Peyer's patch (tissue), 4 donors: ENCODE measurements around the gene EYA4. TPM values are rescaled to one million over a fixed set of nuclear protein-coding genes. Genes with fewer than 3 reads are reported as not detected.

Experiments
- DNase-seq, 3 donors: peaks; one replicate each; pipeline ENCODE4 v3.0.0-alpha.2; 2017 to 2019
- H3K27ac ChIP-seq, 4 donors: fragments of 200-600 bp; sonication (generic); one replicate each; pipeline ENCODE4 v1.5.1; 2016 to 2019
- H3K27me3 ChIP-seq, 2 donors: fragments of 200-600 bp; sonication (generic); one replicate each; pipeline ENCODE4 v1.5.1; 2019
- H3K36me3 ChIP-seq, 3 donors: fragments of 200-600 bp; sonication (generic); one replicate each; pipeline ENCODE4 v1.5.1; 2016 to 2019
- H3K4me1 ChIP-seq, 4 donors: fragments of 200-600 bp; sonication (generic); one replicate each; pipeline ENCODE4 v1.5.1; 2016 to 2019
- H3K4me3 ChIP-seq, 4 donors: fragments of 200-600 bp; sonication (generic); 1 replicate in 3 of 4; 2 replicates in 1 of 4; pipeline ENCODE4 v1.5.1; 2016 to 2019; ENCODE audit warnings: mild to moderate bottlenecking in 1 of 4
- H3K9me3 ChIP-seq, 4 donors: fragments of 200-600 bp; sonication (generic); one replicate each; pipeline ENCODE4 v1.5.1; 2016 to 2019; ENCODE audit warnings: mild to moderate bottlenecking in 1 of 4
- CTCF ChIP-seq, 6 experiments: fragments of 450-650 bp in 4 of 6; fragments of 200-600 bp in 2 of 6; sonication (generic) in 1 of 6; IDR thresholded peaks; one replicate each; pipeline ENCODE4 v1.5.1; 2017 to 2019; ENCODE audit warnings: antibody characterized with exemption in 6 of 6, mild to moderate bottlenecking in 3 of 6, moderate library complexity in 1 of 6
- POLR2A ChIP-seq, 2 donors: fragments of 450-650 bp; IDR thresholded peaks; one replicate each; pipeline ENCODE4 v1.5.1; 2017; ENCODE audit warnings: antibody characterized with exemption in 2 of 2, mild to moderate bottlenecking in 2 of 2, moderate library complexity in 2 of 2
- total RNA-seq, 4 donors: library from RNA; depleted of rRNA; stranded (reverse); fragments of >200 nt; gene quantifications; one replicate each; pipeline ENCODE4 v1.1.0, GENCODE V29; 2016

EYA4 gene
- total RNA-seq, 4 donors from 2014 or later = 0.19 to 3.3 (median 1.3) TPM; not detected in 1

GRCh38 chr6:133487174-133487573 is 246.0 kb downstream of the EYA4 start:
- no peaks in the 10 kb centered on the region for H3K36me3 ChIP-seq
- DNase-seq = no peak
- TF ChIP-seq POLR2A (IDR thresholded peaks at IDR 0.05) = no peak
- TF ChIP-seq CTCF (IDR thresholded peaks at IDR 0.05) = no peak
- no peaks in the 10 kb centered on the region for H3K9me3 ChIP-seq
- no peaks in the 10 kb centered on the region for H3K4me1 ChIP-seq
- no peak overlapping the region for H3K27ac ChIP-seq
- H3K27me3 ChIP-seq = no peaks in the 10 kb centered on the region
- H3K4me3 ChIP-seq = no peak overlapping the region

GRCh38 chr6:133495205-133495903 is 254.2 kb downstream of the EYA4 start:
- no peaks in the 10 kb centered on the region for H3K36me3 ChIP-seq
- H3K4me3 ChIP-seq = no peak overlapping the region
- H3K27ac ChIP-seq = no peak overlapping the region
- H3K27me3 ChIP-seq = no peaks in the 10 kb centered on the region
- H3K4me1 ChIP-seq = no peaks in the 10 kb centered on the region
- DNase-seq = no peak
- no peaks in the 10 kb centered on the region for H3K9me3 ChIP-seq
- TF ChIP-seq POLR2A (IDR thresholded peaks at IDR 0.05) (no peak), CTCF (IDR thresholded peaks at IDR 0.05) (no peak)

GRCh38 chr6:133499662-133500061 is 258.5 kb downstream of the EYA4 start:
- TF ChIP-seq POLR2A (IDR thresholded peaks at IDR 0.05) (no peak), CTCF (IDR thresholded peaks at IDR 0.05) (no peak)
- no peak overlapping the region for H3K27ac ChIP-seq
- no peak for DNase-seq
- H3K4me1 ChIP-seq = no peaks in the 10 kb centered on the region
- H3K9me3 ChIP-seq = no peaks in the 10 kb centered on the region
- H3K36me3 ChIP-seq = no peaks in the 10 kb centered on the region
- no peaks in the 10 kb centered on the region for H3K27me3 ChIP-seq
- H3K4me3 ChIP-seq = no peak overlapping the region

GRCh38 chr6:133501675-133502270 is 260.6 kb downstream of the EYA4 start:
- TF ChIP-seq CTCF (IDR thresholded peaks at IDR 0.05) = no peak
- TF ChIP-seq POLR2A (IDR thresholded peaks at IDR 0.05) = no peak
- no peaks in the 10 kb centered on the region for H3K9me3 ChIP-seq
- DNase-seq = no peak
- H3K4me1 ChIP-seq = no peaks in the 10 kb centered on the region
- no peak overlapping the region for H3K4me3 ChIP-seq
- no peaks in the 10 kb centered on the region for H3K36me3 ChIP-seq
- H3K27me3 ChIP-seq = no peaks in the 10 kb centered on the region
- H3K27ac ChIP-seq = no peak overlapping the region

GRCh38 chr6:133502441-133503335 is 261.5 kb downstream of the EYA4 start:
- TF ChIP-seq CTCF (IDR thresholded peaks at IDR 0.05) (no peak), POLR2A (IDR thresholded peaks at IDR 0.05) (no peak)
- Histone ChIP-seq H3K9me3 (no peaks in the 10 kb centered on the region), H3K4me1 (no peaks in the 10 kb centered on the region), H3K27ac (no peak overlapping the region), H3K27me3 (no peaks in the 10 kb centered on the region), H3K4me3 (no peak overlapping the region), H3K36me3 (no peaks in the 10 kb centered on the region)
- no peak for DNase-seq
